SK-N-MC (cell line): ENCODE data around the gene NCBP3.

Experiments
- DNase-seq: peaks from one replicate; pipeline ENCODE4 v3.0.0-alpha.2; 2011; ENCODE audit warnings: low read depth, low spot score
- H3K27ac ChIP-seq: fragments of 200-600 bp; sonication (generic); 2 replicates; pipeline ENCODE4 v1.5.1; 2016; ENCODE audit warnings: mixed run types
- H3K36me3 ChIP-seq: fragments of 200-600 bp; sonication (generic); 2 replicates; pipeline ENCODE4 v1.6.1; 2017; ENCODE audit warnings: antibody characterized with exemption, low read length, mixed read lengths; ENCODE audit not compliant: insufficient read depth
- H3K4me3 ChIP-seq: fragments of 200-600 bp; sonication (generic); 2 replicates; pipeline ENCODE4 v1.5.1; 2016
- H3K9ac ChIP-seq: fragments of 200-600 bp; sonication (generic); 2 replicates; pipeline ENCODE4 v1.8.0; 2017; ENCODE audit warnings: mixed run types, mixed read lengths; ENCODE audit not compliant: insufficient read length
- H3K9me3 ChIP-seq: fragments of 200-600 bp; sonication (generic); 2 replicates; pipeline ENCODE4 v1.6.1; 2017; ENCODE audit warnings: low read depth, mild to moderate bottlenecking, antibody characterized with exemption, low read length, moderate library complexity, mixed read lengths
- EZH2 ChIP-seq: fragments of 200-600 bp; sonication (generic); IDR thresholded peaks from one replicate; pipeline ENCODE4 v1.6.1; 2017; ENCODE audit warnings: antibody characterized with exemption
- FOXP2 ChIP-seq: optimal IDR thresholded peaks from 2 replicates; pipeline ENCODE3; 2011; ENCODE audit warnings: mild to moderate bottlenecking, moderate library complexity; ENCODE audit not compliant: insufficient read depth; ENCODE audit errors: extremely low read length, control extremely low read depth
- POLR2AphosphoS5 ChIP-seq: IDR thresholded peaks from 2 replicates; pipeline ENCODE4 v1.6.1; 2012; ENCODE audit warnings: mild to moderate bottlenecking, low read depth, low read length, borderline replicate concordance

NCBP3 gene

DNA sequence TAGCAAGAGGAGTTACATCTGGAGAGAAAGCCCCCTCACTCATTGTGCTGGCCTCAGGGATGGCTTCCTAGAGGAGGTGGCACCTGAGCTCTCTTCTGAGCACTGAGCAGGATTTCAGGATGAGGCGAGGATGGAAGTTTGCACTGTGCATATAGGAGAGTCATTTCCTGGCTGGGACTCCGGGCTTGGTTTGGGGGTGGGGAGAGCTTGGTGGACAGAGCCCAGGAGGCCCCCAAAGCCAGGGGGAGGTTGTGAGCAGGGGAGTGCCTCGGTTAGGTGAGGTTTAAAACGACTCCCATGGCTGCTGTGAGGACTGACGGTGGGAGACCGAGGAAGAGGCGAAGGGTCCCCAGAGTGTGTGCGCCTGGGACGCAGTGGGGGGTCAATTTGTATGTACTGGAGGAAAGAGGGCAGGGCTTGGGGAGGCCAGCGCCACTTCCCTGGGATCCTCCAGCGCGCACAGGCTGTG lies 45.6 kb upstream of the NCBP3 start:
- Histone ChIP-seq H3K9ac (no peak overlapping the region), H3K4me3 (peak overlapping the region; percentile 92), H3K9me3 (no peaks in the 10 kb centered on the region), H3K27ac (no peak overlapping the region), H3K36me3 (no peaks in the 10 kb centered on the region)
- no peak for TF ChIP-seq POLR2AphosphoS5
- no peak for TF ChIP-seq EZH2
- no peak for TF ChIP-seq FOXP2
- no peak for DNase-seq

DNA sequence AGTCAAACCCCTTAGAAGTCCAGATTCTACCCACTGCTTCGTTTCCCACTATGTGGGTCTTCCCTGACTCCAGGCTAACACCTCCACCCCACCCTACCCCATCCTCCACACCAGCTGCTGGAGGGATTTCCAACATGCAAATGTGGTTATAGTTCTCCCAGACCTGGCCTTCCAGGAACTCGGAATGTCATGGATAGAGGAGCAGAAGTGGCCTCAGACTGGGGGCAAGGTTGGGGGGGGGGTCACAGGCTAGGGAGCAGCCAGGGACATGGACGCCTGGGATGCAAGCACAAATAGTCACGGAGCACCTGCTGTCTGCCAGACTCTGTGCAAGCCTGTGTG lies 44.8 kb upstream of the NCBP3 start:
- DNase-seq, result no peak
- Histone ChIP-seq H3K36me3 (no peaks in the 10 kb centered on the region), H3K9ac (no peak overlapping the region), H3K9me3 (no peaks in the 10 kb centered on the region), H3K4me3 (0 out of 2 replicates have a peak overlapping the region, but pooled peaks have one; percentile 8), H3K27ac (no peak overlapping the region)
- TF ChIP-seq FOXP2, result no peak
- no peak for TF ChIP-seq POLR2AphosphoS5
- TF ChIP-seq EZH2, result no peak

DNA sequence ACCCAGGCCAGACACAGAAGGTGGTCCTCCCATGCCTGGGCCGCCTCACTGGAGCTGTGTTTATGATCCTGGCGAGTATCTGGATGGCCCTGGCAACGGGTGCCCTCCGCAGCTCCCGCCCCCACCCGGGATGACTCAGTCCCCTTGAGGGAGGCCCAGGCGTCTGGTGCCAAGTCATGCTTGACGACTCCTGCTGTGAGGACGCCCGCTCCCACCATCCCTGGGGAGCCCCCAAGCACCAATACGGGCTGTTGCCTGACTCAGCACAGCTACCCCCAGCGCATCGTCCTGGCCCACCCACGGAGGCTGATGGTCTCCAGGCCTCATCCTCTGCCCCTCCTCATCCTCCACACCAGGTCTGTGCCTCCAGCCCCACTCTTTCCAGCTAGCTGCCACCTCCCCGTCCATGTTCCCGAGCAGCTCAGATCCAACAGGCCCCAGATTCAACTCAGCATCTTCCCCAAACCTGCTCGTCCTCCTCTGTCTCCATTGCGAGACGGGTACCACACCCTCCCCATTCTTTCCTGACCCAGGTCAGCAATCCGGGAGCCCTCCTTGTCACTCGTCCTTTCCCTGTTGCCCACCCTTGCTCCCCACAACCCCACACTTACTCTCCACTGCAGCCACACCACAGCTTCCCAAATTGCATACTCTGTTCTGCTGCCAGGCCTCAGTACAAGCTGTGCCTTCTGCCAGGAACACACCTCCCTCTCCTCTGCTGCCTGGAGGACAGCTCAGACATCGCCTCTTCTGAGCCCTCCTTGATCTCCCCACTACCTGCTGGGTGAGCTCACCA lies 44.2 kb upstream of the NCBP3 start:
- TF ChIP-seq FOXP2, result no peak
- no peak for TF ChIP-seq POLR2AphosphoS5
- TF ChIP-seq EZH2, result no peak
- no peak overlapping the region for H3K27ac ChIP-seq
- DNase-seq, result no peak
- no peak overlapping the region for H3K9ac ChIP-seq
- 0 out of 2 replicates have a peak overlapping the region, but pooled peaks have one; percentile 8 for H3K4me3 ChIP-seq
- H3K36me3 ChIP-seq, result no peaks in the 10 kb centered on the region
- H3K9me3 ChIP-seq, result no peaks in the 10 kb centered on the region

DNA sequence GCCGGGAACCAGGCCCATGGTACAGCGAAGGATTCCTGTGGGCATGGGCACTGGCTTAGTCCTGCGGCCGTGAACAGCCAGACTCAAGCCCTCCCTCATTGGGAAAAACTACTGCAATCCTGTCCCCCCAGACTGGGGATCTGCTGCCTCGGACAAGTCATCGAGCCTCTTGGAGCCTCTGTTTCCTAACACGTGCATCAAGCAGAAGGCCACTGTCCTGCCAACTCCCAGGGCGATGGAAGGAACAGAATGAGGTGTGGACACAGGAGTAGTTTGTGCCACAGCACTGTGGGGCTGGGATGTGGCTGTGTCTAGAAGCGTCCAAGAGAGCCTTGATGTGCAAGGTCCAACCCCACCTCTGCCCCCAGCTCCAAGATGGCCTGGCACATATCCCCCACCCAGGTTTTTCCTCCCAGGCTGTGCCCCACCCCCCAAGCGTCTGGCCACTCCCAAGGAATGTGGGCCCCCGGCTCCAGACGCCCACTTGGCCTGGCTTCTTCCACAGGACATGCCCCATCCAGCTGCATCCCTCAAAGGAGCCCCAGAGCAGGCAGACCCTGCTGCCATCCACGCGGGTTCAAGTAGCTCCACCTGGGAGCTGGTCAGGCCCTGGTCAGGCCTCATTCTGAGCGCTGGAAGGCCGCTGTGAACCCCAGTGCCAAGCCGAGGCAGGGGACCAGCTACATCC lies 43.4 kb upstream of the NCBP3 start:
- H3K36me3 ChIP-seq, result no peaks in the 10 kb centered on the region; the same call in 1 of the 2 replicates
- H3K9ac ChIP-seq, result no peak overlapping the region
- H3K4me3 ChIP-seq, result no peak overlapping the region
- no peak for DNase-seq
- no peaks in the 10 kb centered on the region for H3K9me3 ChIP-seq
- TF ChIP-seq POLR2AphosphoS5 (no peak), EZH2 (no peak), FOXP2 (no peak)
- no peak overlapping the region for H3K27ac ChIP-seq

DNA sequence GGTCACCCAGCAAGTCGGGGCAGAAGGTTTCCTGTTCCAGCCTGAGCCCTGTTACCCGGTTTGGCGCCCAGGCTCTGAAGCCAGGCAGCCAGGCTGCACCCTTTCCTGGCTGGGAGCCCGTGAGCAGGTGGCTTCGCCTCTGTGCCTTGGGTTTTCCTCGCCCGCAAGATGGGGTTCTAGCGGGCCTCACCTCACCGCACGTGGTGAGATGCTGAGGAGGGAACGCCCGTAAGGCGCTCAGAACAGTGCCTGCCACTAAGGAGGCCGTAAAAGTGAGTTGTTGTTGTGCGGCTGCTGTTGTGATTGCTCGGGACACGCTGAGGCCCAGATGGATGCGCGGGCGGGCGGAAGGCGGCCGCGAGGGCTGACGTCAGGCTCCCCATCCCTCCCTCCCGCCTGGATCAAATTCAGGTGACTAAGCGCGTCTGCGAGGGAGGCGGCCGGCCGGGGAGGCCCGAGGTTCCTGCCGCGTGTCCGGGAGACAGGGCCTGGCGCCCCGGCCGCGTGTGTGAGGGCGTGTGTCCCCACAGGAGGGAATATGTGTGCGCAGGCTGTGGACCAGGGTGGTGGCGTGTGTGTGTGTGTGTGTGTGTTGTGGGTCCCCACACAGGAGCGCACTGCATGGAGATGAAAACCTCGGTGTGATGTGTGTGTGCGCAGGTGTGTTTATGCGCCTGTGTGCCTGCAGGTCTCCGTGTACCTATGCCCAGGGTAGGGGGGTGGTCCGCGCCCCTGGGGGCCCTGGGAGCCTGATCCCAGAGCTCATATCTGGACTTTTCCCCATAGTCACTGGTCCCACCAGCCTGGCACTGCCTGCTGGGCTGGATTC lies 42.5 kb upstream of the NCBP3 start:
- DNase-seq, result no peak
- TF ChIP-seq EZH2 (no peak), FOXP2 (no peak), POLR2AphosphoS5 (no peak)
- Histone ChIP-seq H3K36me3 (no peaks in the 10 kb centered on the region; the same call in 1 of the 2 replicates), H3K9me3 (no peaks in the 10 kb centered on the region), H3K4me3 (no peak overlapping the region), H3K27ac (no peak overlapping the region), H3K9ac (no peak overlapping the region)

DNA sequence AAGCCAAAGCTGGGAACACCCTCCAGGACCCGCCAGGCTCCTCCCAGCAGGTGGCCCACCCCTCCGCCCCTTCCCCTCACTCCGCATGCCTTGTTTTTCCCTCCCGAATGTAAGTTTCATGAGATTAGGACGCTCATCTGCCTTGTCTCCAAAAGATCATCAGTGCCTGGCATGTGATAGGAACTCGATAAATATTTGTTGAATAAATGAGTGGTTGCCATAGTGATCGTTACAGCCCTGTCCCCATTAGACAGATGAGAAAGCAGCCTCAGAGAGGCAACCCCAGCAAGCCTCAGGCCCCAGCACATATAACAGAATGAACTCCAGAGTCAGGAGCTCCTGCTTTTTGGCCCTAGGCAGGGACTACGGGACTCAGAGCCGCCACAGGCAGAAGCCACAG lies 41.8 kb upstream of the NCBP3 start:
- no peak overlapping the region for H3K4me3 ChIP-seq
- no peak for TF ChIP-seq POLR2AphosphoS5
- no peak for TF ChIP-seq FOXP2
- TF ChIP-seq EZH2, result no peak
- H3K27ac ChIP-seq, result no peak overlapping the region
- no peak overlapping the region for H3K9ac ChIP-seq
- H3K36me3 ChIP-seq, result no peaks in the 10 kb centered on the region; the same call in 1 of the 2 replicates
- no peaks in the 10 kb centered on the region for H3K9me3 ChIP-seq
- DNase-seq, result no peak

DNA sequence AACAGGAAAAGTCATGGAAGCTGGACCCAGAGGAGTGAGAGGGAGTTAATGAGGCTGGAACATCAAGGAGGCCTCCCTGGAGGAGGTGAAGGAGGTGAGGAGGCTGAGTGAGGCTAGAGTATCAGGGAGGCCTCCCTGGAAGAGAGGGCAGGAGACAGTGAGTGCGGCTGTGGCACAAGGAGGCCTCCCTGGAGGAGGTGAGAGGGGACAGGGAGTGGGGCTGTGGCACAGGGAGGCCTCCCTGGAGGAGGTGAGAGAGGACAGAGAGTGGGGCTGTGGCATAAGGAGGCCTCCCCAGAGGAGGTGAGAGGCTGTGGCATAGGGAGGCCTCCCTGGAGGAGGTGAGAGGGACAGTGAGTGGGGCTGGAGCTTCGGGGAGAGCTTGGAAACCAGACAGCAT lies 41.3 kb upstream of the NCBP3 start:
- DNase-seq, result no peak
- Histone ChIP-seq H3K4me3 (no peak overlapping the region), H3K27ac (no peak overlapping the region), H3K9ac (no peak overlapping the region), H3K36me3 (no peaks in the 10 kb centered on the region; the same call in 1 of the 2 replicates), H3K9me3 (no peaks in the 10 kb centered on the region)
- TF ChIP-seq EZH2 (no peak), FOXP2 (no peak), POLR2AphosphoS5 (no peak)

DNA sequence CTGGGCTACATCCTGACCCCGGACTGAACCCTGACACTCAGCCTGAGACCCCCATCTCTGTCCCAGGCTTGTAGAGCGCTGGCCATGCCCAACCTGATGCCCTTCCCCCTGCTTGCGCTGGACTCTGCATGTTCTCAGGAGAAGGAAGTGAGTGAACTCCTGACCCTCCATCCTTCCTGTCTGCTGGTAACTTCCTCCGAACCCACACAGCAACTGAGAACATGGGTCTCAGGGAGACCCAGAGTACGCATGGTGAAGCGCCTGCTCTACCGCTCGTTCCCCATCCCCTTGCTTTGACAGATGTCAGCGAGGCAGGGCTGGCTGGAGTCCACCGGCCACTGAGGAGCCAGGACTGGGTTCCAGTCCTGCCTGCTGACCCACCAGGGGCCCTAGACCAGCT lies 40.7 kb upstream of the NCBP3 start:
- H3K27ac ChIP-seq, result no peak overlapping the region
- DNase-seq, result no peak
- no peaks in the 10 kb centered on the region for H3K9me3 ChIP-seq
- no peak for TF ChIP-seq POLR2AphosphoS5
- no peak for TF ChIP-seq FOXP2
- no peak for TF ChIP-seq EZH2
- no peaks in the 10 kb centered on the region; the same call in 1 of the 2 replicates for H3K36me3 ChIP-seq
- H3K4me3 ChIP-seq, result no peak overlapping the region
- no peak overlapping the region for H3K9ac ChIP-seq
